PC-9 (cell line): ENCODE measurements around the gene GLOD4. TPM values are rescaled to one million over a fixed set of nuclear protein-coding genes. Genes with fewer than 3 reads are reported as not detected.

Experiments
- BruUV-seq: library from RNA; stranded (reverse); fragments of 400-500 nt; replicated peaks from 2 replicates; lab custom pipeline; 2021; lab: Mats Ljungman, UMichigan
- CTCF ChIA-PET: fragments of 300-600 bp; sonication (Branson Sonifier 250); formaldehyde crosslinking; loops from one replicate; lab custom pipeline; 2022; ENCODE audit warnings: antibody characterized with exemption; lab: Charles Lee
- POLR2A ChIA-PET: fragments of 300-600 bp; sonication (Branson Sonifier 250); formaldehyde crosslinking; loops from one replicate; lab custom pipeline; 2022; ENCODE audit warnings: antibody characterized with exemption; ENCODE audit not compliant: unreplicated experiment; lab: Charles Lee
- DNase-seq, 2 experiments: peaks; one replicate each; pipeline versions ENCODE4 v3.0.0 to v3.0.0-alpha.2; 2015 to 2022; ENCODE audit warnings: mixed read lengths in 1 of 2
- H2AFZ ChIP-seq: fragments of 200-600 bp; sonication (generic); 2 replicates; pipeline ENCODE4 v1.8.1; 2017; ENCODE audit warnings: antibody characterized with exemption
- H3F3A ChIP-seq: fragments of 200-600 bp; sonication (generic); 2 replicates; pipeline ENCODE4 v1.8.1; 2017; ENCODE audit warnings: antibody characterized with exemption, mild to moderate bottlenecking, low read depth; ENCODE audit not compliant: insufficient read depth
- H3K27ac ChIP-seq: fragments of 200-600 bp; sonication (generic); 2 replicates; pipeline ENCODE4 v1.6.1; 2016; ENCODE audit warnings: mixed run types
- H3K27me3 ChIP-seq: fragments of 200-600 bp; sonication (generic); 2 replicates; pipeline ENCODE4 v1.6.1; 2016; ENCODE audit warnings: low read depth, mixed run types; ENCODE audit not compliant: insufficient read depth
- H3K36me3 ChIP-seq: fragments of 200-600 bp; sonication (generic); 2 replicates; pipeline ENCODE4 v1.6.1; 2016; ENCODE audit warnings: low read depth, mixed run types
- H3K4me1 ChIP-seq: fragments of 200-600 bp; sonication (generic); replicated peaks from 2 replicates; pipeline ENCODE4 v1.6.1; 2016; ENCODE audit warnings: mixed run types; ENCODE audit not compliant: insufficient read depth
- H3K4me2 ChIP-seq: fragments of 200-600 bp; sonication (generic); 2 replicates; pipeline ENCODE4 v1.6.1; 2017; ENCODE audit warnings: mixed run types
- H3K4me3 ChIP-seq: fragments of 200-600 bp; sonication (generic); 2 replicates; pipeline ENCODE4 v1.6.1; 2016; ENCODE audit warnings: mixed run types
- H3K79me2 ChIP-seq: fragments of 200-600 bp; sonication (generic); 2 replicates; pipeline ENCODE4 v1.6.1; 2017; ENCODE audit warnings: low read depth, mixed run types
- H3K9me2 ChIP-seq: fragments of 200-600 bp; sonication (generic); 2 replicates; pipeline ENCODE4 v1.8.1; 2017; ENCODE audit warnings: mild to moderate bottlenecking; ENCODE audit not compliant: insufficient read depth
- H3K9me3 ChIP-seq: fragments of 200-600 bp; sonication (generic); 2 replicates; pipeline ENCODE4 v1.8.1; 2016; ENCODE audit warnings: low read depth; ENCODE audit not compliant: insufficient read depth
- H4K20me1 ChIP-seq: fragments of 200-600 bp; sonication (generic); 2 replicates; pipeline ENCODE4 v1.8.1; 2017; ENCODE audit not compliant: insufficient read depth
- CTCF ChIP-seq: fragments of 200-600 bp; sonication (generic); conservative IDR thresholded peaks from 2 replicates; pipeline ENCODE4 v1.6.1; 2017; ENCODE audit warnings: mixed run types, antibody characterized with exemption, mild to moderate bottlenecking, moderate library complexity
- EZH2 ChIP-seq: fragments of 200-600 bp; sonication (generic); IDR thresholded peaks from 2 replicates; pipeline ENCODE4 v1.8.0; 2017; ENCODE audit warnings: antibody characterized with exemption, low read depth
- intact Hi-C: fragments of 100-400 bp; cut with micrococcal nuclease; formaldehyde crosslinking; loops from one replicate; pipeline ENCODE4 v1.10.0; 2022; ENCODE audit not compliant: unreplicated experiment
- total RNA-seq: library from RNA; stranded (reverse); gene quantifications from 2 replicates; pipeline ENCODE4 v1.2.3, GENCODE V29; 2021

Gene GLOD4
- total RNA-seq, 1 experiment from 2014 or later, result 110 TPM

GRCh38 chr17:801660-802059 is 19.6 kb upstream of the GLOD4 start:
- H3K79me2 ChIP-seq, result no peaks in the 10 kb centered on the region
- H3K4me2 ChIP-seq, result no peak overlapping the region
- H2AFZ ChIP-seq, result no peak overlapping the region
- H3K4me3 ChIP-seq, result no peak overlapping the region
- H3F3A ChIP-seq, result peaks cover 4% of the 10 kb centered on the region; the same call in 1 of the 2 replicates
- peaks cover 9% of the 10 kb centered on the region for H4K20me1 ChIP-seq
- intact Hi-C loops, result no loop called here
- no peak overlapping the region for H3K27ac ChIP-seq
- no peak for TF ChIP-seq CTCF
- TF ChIP-seq EZH2, result no peak
- H3K9me3 ChIP-seq, result no peaks in the 10 kb centered on the region
- no TSS peak for BruUV-seq
- no peaks in the 10 kb centered on the region for H3K9me2 ChIP-seq
- CTCF ChIA-PET, result no interaction called here
- H3K36me3 ChIP-seq, result no peaks in the 10 kb centered on the region
- H3K27me3 ChIP-seq, result no peaks in the 10 kb centered on the region
- no peak for DNase-seq
- no peaks in the 10 kb centered on the region for H3K4me1 ChIP-seq
- POLR2A ChIA-PET, result no interaction called here

GRCh38 chr17:800446-801242 is 18.6 kb upstream of the GLOD4 start:
- Histone ChIP-seq H3K27ac (no peak overlapping the region), H4K20me1 (peaks cover 13% of the 10 kb centered on the region), H3K4me2 (no peak overlapping the region), H3F3A (peaks cover 8% of the 10 kb centered on the region; the same call in 1 of the 2 replicates), H2AFZ (no peak overlapping the region), H3K9me2 (no peaks in the 10 kb centered on the region), H3K9me3 (no peaks in the 10 kb centered on the region), H3K36me3 (no peaks in the 10 kb centered on the region), H3K4me1 (no peaks in the 10 kb centered on the region), H3K4me3 (no peak overlapping the region), H3K27me3 (no peaks in the 10 kb centered on the region), H3K79me2 (no peaks in the 10 kb centered on the region)
- no peak for DNase-seq
- intact Hi-C loops, result no loop called here
- CTCF ChIA-PET, result no interaction called here
- TF ChIP-seq EZH2 (no peak), CTCF (no peak)
- POLR2A ChIA-PET, result interaction anchor here (0.5 kb wide), 1 partner anchor 199 kb away, joined by 3 read pairs; no protein-coding TSS in a partner anchor
- BruUV-seq, result no TSS peak

GRCh38 chr17:799261-799660 is 17.2 kb upstream of the GLOD4 start:
- H3K27me3 ChIP-seq, result no peaks in the 10 kb centered on the region
- no peak overlapping the region for H3K4me3 ChIP-seq
- no peaks in the 10 kb centered on the region for H3K79me2 ChIP-seq
- no peak overlapping the region for H3K4me2 ChIP-seq
- no peaks in the 10 kb centered on the region for H3K9me2 ChIP-seq
- H3K9me3 ChIP-seq, result no peaks in the 10 kb centered on the region
- H3K4me1 ChIP-seq, result no peaks in the 10 kb centered on the region
- intact Hi-C loops, result no loop called here
- H2AFZ ChIP-seq, result no peak overlapping the region
- peaks cover 10% of the 10 kb centered on the region; the same call in 1 of the 2 replicates for H3F3A ChIP-seq
- no TSS peak for BruUV-seq
- ChIA-PET CTCF (interaction anchor here (0.8 kb wide), 1 partner anchor 182 kb away, joined by 4 read pairs; no protein-coding TSS in a partner anchor), POLR2A (no interaction called here)
- peaks cover 10% of the 10 kb centered on the region; the same call in 1 of the 2 replicates for H4K20me1 ChIP-seq
- no peak for TF ChIP-seq CTCF
- no peak for TF ChIP-seq EZH2
- H3K36me3 ChIP-seq, result no peaks in the 10 kb centered on the region
- DNase-seq, result no peak
- no peak overlapping the region for H3K27ac ChIP-seq
